Coronary artery (tissue), 2 donors: ENCODE results near the gene CENPM.

Experiments
- DNase-seq: peaks from one replicate; pipeline ENCODE4 v3.0.0-alpha.2; 2017; ENCODE audit warnings: low spot score
- H3K27ac ChIP-seq, 2 donors: fragments of 200-600 bp; sonication (generic); one replicate each; pipeline ENCODE4 v1.5.1; 2016 to 2019
- H3K4me3 ChIP-seq: fragments of 200-600 bp; sonication (generic); 2 replicates; pipeline ENCODE4 v1.5.1; 2016; ENCODE audit warnings: mild to moderate bottlenecking, moderate library complexity
- CTCF ChIP-seq: fragments of 200-600 bp; sonication (generic); IDR thresholded peaks from one replicate; pipeline ENCODE4 v1.5.1; 2019; ENCODE audit warnings: antibody characterized with exemption

Gene CENPM

DNA sequence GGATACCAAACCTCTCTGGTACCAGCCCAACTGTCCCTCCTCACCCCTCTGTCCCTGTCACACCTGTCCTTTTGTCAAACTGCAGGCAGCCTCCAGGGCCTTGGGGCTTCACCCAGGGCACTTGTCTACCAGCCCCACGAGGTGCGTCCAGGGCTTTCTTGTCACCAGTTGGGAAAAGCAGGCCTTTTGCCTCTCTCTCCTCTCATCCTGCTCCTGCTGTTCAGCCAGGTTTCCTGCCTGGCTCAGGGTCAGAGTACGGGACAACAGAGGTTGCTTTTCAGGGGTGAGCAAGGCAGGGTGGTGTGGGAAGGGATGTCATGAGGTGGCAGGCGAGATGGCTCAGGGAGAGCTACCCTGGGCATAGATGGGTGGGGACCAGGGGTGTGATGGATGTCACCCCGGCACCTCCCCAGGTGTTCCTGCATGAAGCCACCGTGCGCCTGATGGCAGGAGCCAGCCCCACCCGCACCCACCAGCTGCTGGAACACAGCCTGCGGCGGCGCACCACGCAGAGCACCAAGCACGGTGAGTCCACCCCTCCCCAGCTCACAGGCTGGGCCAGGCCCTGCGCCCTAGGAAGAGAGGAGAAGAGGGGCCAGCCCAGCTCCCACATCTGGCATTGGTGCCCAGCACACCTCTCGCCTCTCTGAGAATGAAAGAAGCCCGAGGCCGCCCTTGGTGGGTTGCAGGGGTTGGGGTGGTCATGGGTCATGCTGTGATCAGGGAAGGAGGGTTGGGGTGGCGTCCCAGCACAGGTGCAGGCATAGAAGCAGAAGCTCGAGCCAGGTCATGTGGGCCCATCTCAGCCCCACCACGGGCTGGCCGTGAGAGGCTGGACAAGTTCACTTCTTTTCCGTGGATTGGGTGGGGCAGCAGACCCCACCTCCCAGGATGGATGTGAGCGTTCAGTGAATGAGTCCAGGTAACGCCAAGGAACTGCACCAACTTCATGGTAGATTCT, 42.2 kb downstream of the CENPM start:
- H3K4me3 ChIP-seq = no peak overlapping the region
- DNase-seq = no peak
- no peak overlapping the region for H3K27ac ChIP-seq
- no peak for TF ChIP-seq CTCF

- TF ChIP-seq CTCF = no peak
- Histone ChIP-seq H3K4me3 (no peak overlapping the region), H3K27ac (no peak overlapping the region)
- DNase-seq = no peak
These were observed 44.0 kb downstream of the CENPM start for GRCh38 chr22:41902932-41903421.

DNA sequence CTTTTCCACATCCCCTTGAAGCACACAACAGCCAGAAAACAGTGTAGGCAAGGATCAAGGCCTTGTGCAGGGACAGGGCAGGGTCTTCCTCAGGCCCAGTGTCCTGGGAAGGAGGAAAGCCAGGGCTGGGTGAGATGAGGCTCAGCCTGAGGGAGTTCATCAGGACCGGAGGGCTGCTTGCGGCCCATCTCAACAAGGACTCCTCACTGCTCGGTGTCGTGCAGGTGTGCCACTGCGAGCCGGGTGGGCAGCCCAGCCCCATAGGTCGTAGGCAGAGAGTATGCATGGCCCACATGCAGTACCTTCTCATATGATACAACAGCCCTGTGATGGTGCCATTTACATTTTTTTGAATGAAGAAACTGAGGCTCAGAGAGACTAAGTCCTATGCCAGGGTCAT, 44.9 kb downstream of the CENPM start:
- no peak for TF ChIP-seq CTCF
- no peak overlapping the region for H3K27ac ChIP-seq
- no peak overlapping the region for H3K4me3 ChIP-seq
- no peak for DNase-seq

DNA sequence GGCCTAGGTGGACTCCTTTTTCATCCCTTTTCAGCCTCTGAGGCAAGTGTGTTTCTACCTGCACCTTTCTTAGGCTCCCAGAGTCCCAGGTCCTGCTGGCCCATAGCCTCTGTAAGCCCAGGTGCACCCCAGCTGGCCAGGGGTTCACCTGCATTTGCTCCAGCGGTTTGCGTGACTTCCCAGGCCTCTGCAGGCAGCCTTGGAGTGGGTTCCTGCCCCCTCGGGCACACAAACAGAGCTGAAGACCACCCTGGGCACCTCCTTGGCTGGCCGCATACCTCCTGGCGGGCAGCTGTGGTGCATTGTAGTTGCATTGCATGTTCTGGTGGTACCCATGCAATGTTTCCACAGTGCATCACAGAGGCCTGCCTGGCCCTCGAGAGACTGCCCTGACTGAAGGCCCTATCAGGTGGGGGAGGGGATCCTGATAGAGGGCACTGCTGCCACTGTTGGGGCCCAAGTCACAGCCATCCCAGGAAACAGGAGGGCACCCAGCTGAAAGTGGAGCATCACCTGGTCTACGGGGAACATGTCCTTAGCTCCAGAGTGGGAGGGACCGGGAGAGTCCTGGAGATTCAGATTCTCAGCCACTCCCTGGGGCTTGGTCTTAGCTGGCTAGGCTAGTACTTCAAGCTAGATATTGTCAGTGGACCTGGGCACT, 46.2 kb downstream of the CENPM start:
- Histone ChIP-seq H3K27ac (no peak overlapping the region), H3K4me3 (no peak overlapping the region)
- DNase-seq = no peak
- no peak for TF ChIP-seq CTCF

- no peak for TF ChIP-seq CTCF
- Histone ChIP-seq H3K4me3 (no peak overlapping the region), H3K27ac (no peak overlapping the region)
- no peak for DNase-seq
These were observed 46.8 kb downstream of the CENPM start for GRCh38 chr22:41899992-41900651.

DNA sequence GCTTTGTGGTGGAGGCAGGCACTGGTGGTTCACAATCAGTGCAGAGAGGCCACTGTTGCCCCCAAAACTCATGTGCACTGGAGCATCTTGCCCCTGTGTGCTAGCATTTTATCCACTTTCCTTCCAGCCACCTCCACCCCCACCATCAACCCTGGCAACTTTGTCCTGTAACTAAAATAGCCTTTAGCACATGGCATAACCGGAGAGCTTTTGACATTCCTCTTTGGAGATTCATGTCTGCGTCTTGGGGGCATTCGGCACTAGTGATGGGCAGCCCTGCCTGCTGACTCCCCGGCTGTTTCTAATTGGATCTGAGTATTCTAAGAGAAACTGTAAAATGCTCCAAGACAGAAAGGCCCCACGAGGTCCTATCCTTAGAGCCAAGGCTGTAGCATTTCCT, 47.8 kb downstream of the CENPM start:
- TF ChIP-seq CTCF = no peak
- DNase-seq = no peak
- H3K27ac ChIP-seq = no peak overlapping the region
- H3K4me3 ChIP-seq = no peak overlapping the region
